Measurements from ENCODE around the gene SLC24A1. TPM values are rescaled to one million over a fixed set of nuclear protein-coding genes. Genes with fewer than 3 reads are reported as not detected.
"Not testable (repeated sequence)": the region's sequence is repeated elsewhere in the genome, so short reads cannot be mapped to it uniquely, and the experiment has no call there.

The SLC24A1 gene
- total and polyA plus RNA-seq, 4 donors: 4.8 to 13.5 (median 7.4) TPM

GRCh38 chr15:65611888-65612615 is 9.7 kb upstream of the SLC24A1 start:
- Histone ChIP-seq H3K9me3 (ENCODE audit: control insufficient read depth, low read length) (no peaks in the 10 kb centered on the region), H3K4me1 (ENCODE audit: control insufficient read depth in 1 of 2, insufficient read depth in 2 of 2, low read length in 2 of 2) (peaks cover 2 to 4% of the 10 kb centered on the region in 2 donors), H3K27ac (ENCODE audit: low read depth in 1 of 2, low read length in 2 of 2) (peak overlapping the region in 1 of 2 donors; percentile 59), H3K4me3 (ENCODE audit: low read length in 2 of 2) (peak overlapping the region in 1 of 2 donors; percentile 53), H3K27me3 (ENCODE audit: control insufficient read depth in 1 of 2, insufficient read depth in 2 of 2, low read length in 1 of 2) (no peaks in the 10 kb centered on the region), H3K36me3 (ENCODE audit: control insufficient read depth in 1 of 2, insufficient read depth in 2 of 2, low read length in 1 of 2) (no peaks in the 10 kb centered on the region)
- no peak for ATAC-seq (ENCODE audit: low FRiP score)
- intact Hi-C loops (cut with DNase I): no loop called here
- 76 to 83% methylated on average over 5 of the region's 5 CpGs for WGBS, 2 donors
- no peak for DNase-seq

GRCh38 chr15:65612616-65612946 is 9.2 kb upstream of the SLC24A1 start:
- Histone ChIP-seq H3K4me1 (ENCODE audit: control insufficient read depth in 1 of 2, insufficient read depth in 2 of 2, low read length in 2 of 2) (peaks cover 2 to 4% of the 10 kb centered on the region in 2 donors), H3K9me3 (ENCODE audit: control insufficient read depth, low read length) (no peaks in the 10 kb centered on the region), H3K36me3 (ENCODE audit: control insufficient read depth in 1 of 2, insufficient read depth in 2 of 2, low read length in 1 of 2) (no peaks in the 10 kb centered on the region), H3K27me3 (ENCODE audit: control insufficient read depth in 1 of 2, insufficient read depth in 2 of 2, low read length in 1 of 2) (no peaks in the 10 kb centered on the region), H3K27ac (ENCODE audit: low read depth in 1 of 2, low read length in 2 of 2) (no peak overlapping the region), H3K4me3 (ENCODE audit: low read length in 2 of 2) (no peak overlapping the region)
- intact Hi-C loops (cut with DNase I): no loop called here
- WGBS, 2 donors: 63 to 74% methylated on average over 2 of the region's 2 CpGs
- DNase-seq (no peak), ATAC-seq (ENCODE audit: low FRiP score) (no peak)

- Histone ChIP-seq H3K27me3 (ENCODE audit: control insufficient read depth in 1 of 2, insufficient read depth in 2 of 2, low read length in 1 of 2) (no peaks in the 10 kb centered on the region), H3K27ac (ENCODE audit: low read depth in 1 of 2, low read length in 2 of 2) (no peak overlapping the region), H3K4me3 (ENCODE audit: low read length in 2 of 2) (no peak overlapping the region), H3K36me3 (ENCODE audit: control insufficient read depth in 1 of 2, insufficient read depth in 2 of 2, low read length in 1 of 2) (no peaks in the 10 kb centered on the region), H3K4me1 (ENCODE audit: control insufficient read depth in 1 of 2, insufficient read depth in 2 of 2, low read length in 2 of 2) (peaks cover 2 to 4% of the 10 kb centered on the region in 2 donors), H3K9me3 (ENCODE audit: control insufficient read depth, low read length) (no peaks in the 10 kb centered on the region)
- 77 to 83% methylated on average over 6 of the region's 6 CpGs for WGBS, 2 donors
- intact Hi-C loops (cut with DNase I): no loop called here
- ATAC-seq (ENCODE audit: low FRiP score): no peak
- no peak for DNase-seq
Measured at GRCh38 chr15:65612949-65613744, 8.6 kb upstream of the SLC24A1 start.

- H3K4me1 ChIP-seq (ENCODE audit: control insufficient read depth in 1 of 2, insufficient read depth in 2 of 2, low read length in 2 of 2); DNase-seq; H3K9me3 ChIP-seq (ENCODE audit: control insufficient read depth, low read length); ATAC-seq (ENCODE audit: low FRiP score); H3K4me3 ChIP-seq (ENCODE audit: low read length in 2 of 2); intact Hi-C loops (cut with DNase I); H3K27ac ChIP-seq (ENCODE audit: low read depth in 1 of 2, low read length in 2 of 2); H3K27me3 ChIP-seq (ENCODE audit: control insufficient read depth in 1 of 2, insufficient read depth in 2 of 2, low read length in 1 of 2); H3K36me3 ChIP-seq (ENCODE audit: control insufficient read depth in 1 of 2, insufficient read depth in 2 of 2, low read length in 1 of 2): not testable (repeated sequence)
- 96 to 100% methylated on average over 1 of the region's 1 CpG for WGBS, 2 donors
Measured at GRCh38 chr15:65615887-65616286, 5.9 kb upstream of the SLC24A1 start.

- peaks cover 0 to 2% of the 10 kb centered on the region in 2 donors for H3K36me3 ChIP-seq (ENCODE audit: control insufficient read depth in 1 of 2, insufficient read depth in 2 of 2, low read length in 1 of 2)
- no peaks in the 10 kb centered on the region for H3K27me3 ChIP-seq (ENCODE audit: control insufficient read depth in 1 of 2, insufficient read depth in 2 of 2, low read length in 1 of 2)
- DNase-seq (no peak), ATAC-seq (ENCODE audit: low FRiP score) (no peak)
- intact Hi-C loops (cut with DNase I): no loop called here
- H3K4me1 ChIP-seq (ENCODE audit: control insufficient read depth in 1 of 2, insufficient read depth in 2 of 2, low read length in 2 of 2): no peaks in the 10 kb centered on the region
- no peak overlapping the region for H3K4me3 ChIP-seq (ENCODE audit: low read length in 2 of 2)
- WGBS, 2 donors: 55 to 64% methylated on average over 5 of the region's 5 CpGs
- no peaks in the 10 kb centered on the region for H3K9me3 ChIP-seq (ENCODE audit: control insufficient read depth, low read length)
- no peak overlapping the region for H3K27ac ChIP-seq (ENCODE audit: low read depth in 1 of 2, low read length in 2 of 2)
Measured at GRCh38 chr15:65618560-65619109, 3.1 kb upstream of the SLC24A1 start.

- Histone ChIP-seq H3K4me3 (ENCODE audit: low read length in 2 of 2) (no peak overlapping the region), H3K27me3 (ENCODE audit: control insufficient read depth in 1 of 2, insufficient read depth in 2 of 2, low read length in 1 of 2) (no peaks in the 10 kb centered on the region), H3K27ac (ENCODE audit: low read depth in 1 of 2, low read length in 2 of 2) (no peak overlapping the region), H3K4me1 (ENCODE audit: control insufficient read depth in 1 of 2, insufficient read depth in 2 of 2, low read length in 2 of 2) (no peaks in the 10 kb centered on the region), H3K36me3 (ENCODE audit: control insufficient read depth in 1 of 2, insufficient read depth in 2 of 2, low read length in 1 of 2) (peaks cover 0 to 3% of the 10 kb centered on the region in 2 donors), H3K9me3 (ENCODE audit: control insufficient read depth, low read length) (no peaks in the 10 kb centered on the region)
- intact Hi-C loops (cut with DNase I): no loop called here
- WGBS, 2 donors: 76 to 83% methylated on average over 5 of the region's 5 CpGs
- no peak for DNase-seq
- ATAC-seq (ENCODE audit: low FRiP score): no peak
Measured at GRCh38 chr15:65619626-65620290, 2.0 kb upstream of the SLC24A1 start.

DNA sequence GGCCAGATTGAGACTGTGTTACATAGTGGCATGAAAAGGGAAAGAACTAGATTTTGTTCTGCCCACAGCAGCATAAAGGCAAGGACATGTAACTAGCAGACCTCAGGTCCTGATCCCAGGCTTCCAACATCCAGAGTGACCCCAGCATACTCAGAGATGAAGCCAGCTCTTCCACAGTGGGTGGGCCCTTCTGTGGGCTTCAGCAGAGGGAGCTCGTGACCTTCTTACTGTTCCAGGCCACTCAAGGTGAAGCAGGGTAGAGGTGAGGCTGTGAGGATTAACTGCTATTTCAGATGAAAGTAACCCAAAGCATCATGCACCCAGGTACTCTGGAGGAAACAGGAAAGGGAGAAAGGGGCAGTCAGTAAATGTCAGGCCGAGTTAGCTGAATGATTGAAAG is 905 bp upstream of the SLC24A1 start:
- Histone ChIP-seq H3K4me3 (ENCODE audit: low read length in 2 of 2) (no peak overlapping the region), H3K9me3 (ENCODE audit: control insufficient read depth, low read length) (no peaks in the 10 kb centered on the region), H3K27me3 (ENCODE audit: control insufficient read depth in 1 of 2, insufficient read depth in 2 of 2, low read length in 1 of 2) (no peaks in the 10 kb centered on the region), H3K4me1 (ENCODE audit: control insufficient read depth in 1 of 2, insufficient read depth in 2 of 2, low read length in 2 of 2) (no peaks in the 10 kb centered on the region), H3K27ac (ENCODE audit: low read depth in 1 of 2, low read length in 2 of 2) (no peak overlapping the region), H3K36me3 (ENCODE audit: control insufficient read depth in 1 of 2, insufficient read depth in 2 of 2, low read length in 1 of 2) (peaks cover 0 to 5% of the 10 kb centered on the region in 2 donors)
- WGBS, 2 donors: 88 to 94% methylated on average over 2 of the region's 2 CpGs
- ATAC-seq (ENCODE audit: low FRiP score) (no peak), DNase-seq (no peak)
- intact Hi-C loops (cut with DNase I): no loop called here

DNA sequence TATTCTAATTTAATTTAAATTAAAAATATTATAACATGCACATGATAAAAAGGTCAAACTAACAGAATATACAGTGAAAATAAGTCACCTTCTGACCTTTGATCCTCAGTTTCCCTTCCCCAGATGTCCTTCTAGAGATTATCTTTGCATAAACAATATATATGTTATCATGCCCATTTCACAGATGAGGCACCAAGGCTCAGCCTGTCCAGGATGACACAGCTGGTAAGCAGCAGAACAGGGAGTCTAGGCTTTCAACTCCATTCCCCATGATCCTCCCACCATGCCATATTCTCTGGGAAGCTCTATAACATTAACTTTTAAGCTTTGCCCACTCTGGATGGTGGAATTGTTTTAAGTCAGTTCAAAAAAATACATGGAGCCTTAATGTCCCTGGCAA is 1.4 kb downstream of the SLC24A1 start:
- Histone ChIP-seq H3K9me3 (ENCODE audit: control insufficient read depth, low read length) (no peaks in the 10 kb centered on the region), H3K4me3 (ENCODE audit: low read length in 2 of 2) (no peak overlapping the region), H3K36me3 (ENCODE audit: control insufficient read depth in 1 of 2, insufficient read depth in 2 of 2, low read length in 1 of 2) (peaks cover 0 to 5% of the 10 kb centered on the region in 2 donors), H3K27ac (ENCODE audit: low read depth in 1 of 2, low read length in 2 of 2) (no peak overlapping the region), H3K4me1 (ENCODE audit: control insufficient read depth in 1 of 2, insufficient read depth in 2 of 2, low read length in 2 of 2) (no peaks in the 10 kb centered on the region), H3K27me3 (ENCODE audit: control insufficient read depth in 1 of 2, insufficient read depth in 2 of 2, low read length in 1 of 2) (no peaks in the 10 kb centered on the region)
- ATAC-seq (ENCODE audit: low FRiP score) (no peak), DNase-seq (no peak)
- intact Hi-C loops (cut with DNase I): no loop called here

Measured in aorta (tissue), 5 donors.